Bronchus fibroblast of lung (primary cell): ENCODE results near the gene ASTN1. TPM values are rescaled to one million over a fixed set of nuclear protein-coding genes. Genes with fewer than 3 reads are reported as not detected.

Experiments used
- total RNA-seq: library from RNA; depleted of rRNA; stranded (reverse); fragments of >200 nt; gene quantifications from 2 replicates; pipeline ENCODE4 v1.2.3, GENCODE V29; 2015

ASTN1 gene
- under 0.01 TPM in 1 of 2 replicates, not detected in the other for total RNA-seq

DNA sequence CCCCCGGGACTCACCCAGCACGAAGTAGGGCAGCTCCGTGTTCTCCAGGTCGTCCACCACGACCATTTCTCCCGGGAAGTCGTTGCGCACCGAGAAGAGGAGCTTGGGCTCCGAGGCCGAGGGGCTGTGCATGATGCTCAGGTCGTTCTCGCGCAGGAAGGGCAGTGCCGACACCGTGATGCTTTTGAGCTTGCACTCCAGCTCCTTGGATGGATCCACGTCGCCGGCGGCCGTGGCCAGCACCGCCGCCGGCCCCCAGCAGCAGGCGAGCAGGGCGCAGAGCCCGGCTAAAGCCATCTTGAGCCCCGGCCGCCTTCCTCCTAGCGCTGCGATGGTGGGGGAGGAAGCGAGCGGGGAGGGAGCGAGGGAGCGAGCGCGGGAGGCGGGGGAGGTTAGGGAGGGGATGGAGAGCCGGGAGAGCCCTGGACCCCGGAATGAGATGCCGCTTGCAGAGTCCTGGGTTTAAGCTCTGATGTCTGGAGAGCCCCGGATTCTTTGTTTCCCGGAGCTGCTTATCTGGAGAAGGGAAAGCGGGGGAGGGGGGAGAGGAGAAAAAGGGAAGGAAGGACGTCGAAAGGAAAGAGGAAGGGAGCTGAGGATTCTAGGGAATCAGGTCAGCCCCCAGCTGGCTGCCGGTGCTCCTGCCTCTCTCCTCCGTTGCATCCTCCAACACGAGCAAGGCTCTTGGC is at the start of gene ASTN1:
Gene ASTN1 (minus strand): TSS at position 333 of the 689 bp plus-strand sequence. CDS start 36 bp downstream, at position 297.

DNA sequence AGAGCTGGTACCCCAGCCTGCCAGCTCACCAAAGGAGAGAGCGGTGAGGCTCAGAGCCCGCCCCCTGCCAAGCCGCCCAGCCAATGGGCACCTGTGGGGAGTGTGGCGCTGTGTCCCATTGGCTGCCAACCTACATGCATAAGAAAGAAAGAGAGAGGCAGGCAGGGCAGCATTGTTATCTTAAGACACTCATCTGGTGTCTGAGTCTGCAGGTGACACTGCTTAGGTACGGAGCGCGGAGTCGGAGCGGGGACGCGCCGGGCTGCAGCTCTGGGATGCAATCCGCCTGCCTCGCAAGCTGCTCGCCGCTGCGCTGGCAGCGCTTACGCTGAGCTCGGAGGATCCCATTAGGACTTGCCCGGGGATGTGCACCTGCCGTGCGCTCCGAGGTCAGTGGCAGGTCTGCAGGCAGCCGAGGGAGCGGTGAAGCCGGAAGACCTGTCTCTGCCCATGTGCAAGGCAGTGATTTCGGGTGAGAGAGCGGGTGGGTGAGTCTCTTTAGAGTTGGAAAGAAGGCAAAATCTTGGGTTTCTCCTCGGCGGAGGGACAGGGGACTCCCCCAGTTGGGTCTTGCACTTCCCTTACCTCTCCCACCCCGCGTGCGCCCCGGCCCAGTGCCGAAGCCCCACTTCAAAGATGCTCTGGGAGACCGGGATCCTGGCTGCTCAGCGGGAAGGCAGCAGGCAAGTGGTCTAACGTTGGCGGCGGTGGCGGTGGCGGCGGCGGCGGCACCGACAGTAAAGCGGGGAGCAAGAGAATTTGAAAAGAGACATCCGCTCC is 6.4 kb upstream of the ASTN1 start, which contains the start of gene BRINP2:
Gene BRINP2 (plus strand): TSS at position 203 of the 780 bp plus-strand sequence. CDS start 58,919 bp downstream, outside the sequence.

Other genes starting within 250 kb of the ASTN1 start
- under 0.01 TPM in 1 of 2 replicates, not detected in the other for gene BRINP2, start 6.2 kb upstream of the ASTN1 start, total RNA-seq